Fibroblast of skin of scalp (primary cell): ENCODE measurements around the gene LRRC61.

Source experiments
- DNase-seq: peaks from one replicate; pipeline ENCODE4 v3.0.0-alpha.2; 2013

LRRC61 gene

DNA sequence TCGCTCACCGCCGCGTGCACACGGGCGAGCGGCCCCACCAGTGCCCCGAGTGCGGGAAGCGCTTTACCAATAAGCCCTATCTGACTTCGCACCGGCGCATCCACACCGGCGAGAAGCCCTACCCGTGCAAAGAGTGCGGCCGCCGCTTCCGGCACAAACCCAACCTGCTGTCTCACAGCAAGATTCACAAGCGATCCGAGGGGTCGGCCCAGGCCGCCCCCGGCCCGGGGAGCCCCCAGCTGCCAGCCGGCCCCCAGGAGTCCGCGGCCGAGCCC lies 48.8 kb downstream of the LRRC61 start:
- DNase-seq = no peak

DNA sequence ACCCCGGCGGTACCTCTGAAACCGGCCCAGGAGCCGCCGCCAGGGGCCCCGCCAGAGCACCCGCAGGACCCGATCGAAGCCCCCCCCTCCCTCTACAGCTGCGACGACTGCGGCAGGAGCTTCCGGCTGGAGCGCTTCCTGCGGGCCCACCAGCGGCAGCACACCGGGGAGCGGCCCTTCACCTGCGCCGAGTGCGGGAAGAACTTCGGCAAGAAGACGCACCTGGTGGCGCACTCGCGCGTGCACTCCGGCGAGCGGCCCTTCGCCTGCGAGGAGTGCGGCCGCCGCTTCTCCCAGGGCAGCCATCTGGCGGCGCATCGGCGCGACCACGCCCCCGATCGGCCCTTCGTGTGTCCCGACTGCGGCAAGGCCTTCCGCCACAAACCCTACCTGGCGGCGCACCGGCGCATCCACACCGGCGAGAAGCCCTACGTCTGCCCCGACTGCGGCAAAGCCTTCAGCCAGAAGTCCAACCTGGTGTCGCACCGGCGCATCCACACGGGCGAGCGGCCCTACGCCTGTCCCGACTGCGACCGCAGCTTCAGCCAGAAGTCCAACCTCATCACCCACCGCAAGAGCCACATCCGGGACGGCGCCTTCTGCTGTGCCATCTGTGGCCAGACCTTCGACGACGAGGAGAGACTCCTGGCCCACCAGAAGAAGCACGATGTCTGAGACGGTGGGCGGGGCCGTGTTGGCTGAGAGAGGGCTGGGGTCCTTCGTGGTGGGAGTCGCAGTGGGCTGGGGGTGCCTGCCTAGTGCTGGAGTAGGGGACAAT lies 49.3 kb downstream of the LRRC61 start:
- no peak for DNase-seq

DNA sequence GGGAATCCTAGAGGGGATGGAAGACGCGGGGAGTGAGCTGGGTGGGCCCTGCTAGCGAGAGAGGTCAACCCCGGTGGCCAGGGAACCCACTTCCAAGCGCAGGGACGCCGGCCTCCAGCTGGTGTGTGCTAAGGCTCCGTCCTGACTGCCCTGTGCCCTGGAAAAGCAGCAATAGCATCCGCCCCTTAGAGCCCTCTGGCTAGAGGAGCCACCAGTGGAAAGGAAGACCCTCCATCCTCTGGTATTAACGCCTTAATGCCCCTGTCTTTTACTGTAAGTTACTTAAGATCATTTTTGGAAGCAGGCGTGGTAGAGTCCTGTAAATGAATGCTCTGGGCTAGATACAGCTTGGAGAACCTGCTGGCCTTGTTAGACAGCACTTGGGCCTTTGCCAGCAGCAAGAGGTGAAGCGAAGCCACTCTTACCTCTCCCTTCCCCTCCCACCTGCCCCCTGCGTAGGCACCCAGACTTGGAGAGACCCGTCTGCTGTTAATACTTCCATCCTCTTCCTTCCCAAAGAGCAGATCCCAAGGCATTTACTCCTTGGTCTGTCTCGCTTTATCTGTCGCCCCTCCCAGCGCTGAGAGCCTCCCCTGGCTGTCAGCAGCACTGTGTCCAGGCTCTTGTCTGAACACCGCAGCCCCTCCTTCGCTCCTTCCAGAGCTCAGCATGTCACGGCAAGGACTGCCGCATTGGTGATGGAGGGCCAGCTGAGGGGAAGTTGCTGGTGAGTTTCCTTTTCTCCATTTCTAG lies 50.1 kb downstream of the LRRC61 start:
- DNase-seq = no peak

DNA sequence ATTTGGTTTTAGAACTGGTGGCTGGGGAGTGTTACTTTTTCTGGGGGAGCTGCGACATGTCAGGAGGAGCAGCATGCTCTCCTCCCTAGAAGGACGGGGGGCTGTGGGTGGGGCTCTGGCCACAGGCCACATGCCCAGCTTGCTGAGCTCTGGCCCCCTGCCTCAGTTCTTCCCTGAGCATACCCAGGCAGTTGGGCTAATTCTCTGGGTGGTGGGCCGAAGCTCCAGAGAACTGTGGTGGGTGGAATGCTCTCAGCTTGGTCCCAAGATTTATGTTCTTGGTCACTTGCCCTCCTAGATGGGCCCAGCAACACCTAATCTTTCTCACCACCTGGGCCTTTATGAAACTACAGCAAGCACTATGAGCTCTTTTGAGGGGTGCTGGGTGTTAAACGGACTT lies 50.9 kb downstream of the LRRC61 start:
- no peak for DNase-seq

DNA sequence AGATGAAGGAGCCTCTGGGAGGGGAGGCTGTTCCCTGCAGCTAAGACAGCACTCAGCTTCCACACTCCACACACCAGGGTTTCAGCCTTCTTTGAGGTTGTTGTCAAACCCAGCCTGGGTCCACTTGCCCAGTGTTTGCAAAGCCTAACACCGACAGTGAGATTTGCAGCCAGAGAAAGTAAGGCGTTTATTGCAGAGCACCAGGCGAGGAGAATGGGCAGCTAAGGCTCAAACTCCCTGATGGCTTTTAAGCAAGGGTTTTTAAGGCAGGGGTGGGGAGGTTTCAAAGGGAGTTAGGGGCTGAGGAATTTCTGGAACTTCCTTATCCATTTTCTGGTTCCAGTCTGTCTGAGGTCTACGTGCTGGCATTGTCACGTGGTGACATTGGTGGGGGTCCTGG lies 51.3 kb downstream of the LRRC61 start:
- no peak for DNase-seq

DNA sequence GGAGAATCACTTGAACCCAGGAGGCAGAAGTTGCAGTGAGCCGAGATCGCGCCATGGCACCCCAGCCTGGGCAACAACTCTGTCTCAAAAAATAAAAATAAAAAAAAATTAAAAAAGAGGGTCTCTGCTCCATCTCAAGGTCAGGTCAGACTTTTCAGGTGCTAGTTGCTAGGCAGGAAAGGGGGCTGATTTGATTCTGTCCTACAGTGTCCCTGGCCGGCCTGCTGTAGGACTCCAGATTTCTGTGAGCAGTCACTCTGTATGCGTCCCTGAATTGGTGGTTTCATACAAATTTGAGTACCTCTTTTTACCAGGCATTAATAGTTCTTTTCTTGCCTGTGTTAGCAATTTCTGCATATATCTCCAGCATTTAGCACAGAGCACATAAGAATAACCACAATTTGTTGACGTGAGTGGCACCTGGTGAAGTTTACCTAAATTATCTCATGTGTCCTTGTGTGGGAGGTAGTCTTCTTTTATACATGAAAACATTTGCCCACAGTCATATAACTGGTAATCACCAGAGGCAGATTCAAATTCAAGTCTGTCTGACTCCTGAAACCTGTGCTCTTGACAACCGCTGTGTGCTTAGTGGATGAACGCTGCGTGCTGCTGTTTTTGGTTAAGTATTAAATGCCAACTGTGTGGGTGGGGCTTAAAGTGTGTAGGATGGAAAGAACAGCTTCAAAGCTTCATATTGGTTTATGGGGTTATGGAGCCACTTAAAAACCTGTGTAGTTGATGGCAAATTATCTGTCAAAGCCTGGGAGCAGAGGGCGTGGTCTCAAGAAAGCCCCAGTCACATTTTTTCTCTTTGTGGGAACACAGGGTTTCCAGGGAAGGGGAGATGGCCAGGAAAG lies 52.7 kb downstream of the LRRC61 start:
- no peak for DNase-seq

DNA sequence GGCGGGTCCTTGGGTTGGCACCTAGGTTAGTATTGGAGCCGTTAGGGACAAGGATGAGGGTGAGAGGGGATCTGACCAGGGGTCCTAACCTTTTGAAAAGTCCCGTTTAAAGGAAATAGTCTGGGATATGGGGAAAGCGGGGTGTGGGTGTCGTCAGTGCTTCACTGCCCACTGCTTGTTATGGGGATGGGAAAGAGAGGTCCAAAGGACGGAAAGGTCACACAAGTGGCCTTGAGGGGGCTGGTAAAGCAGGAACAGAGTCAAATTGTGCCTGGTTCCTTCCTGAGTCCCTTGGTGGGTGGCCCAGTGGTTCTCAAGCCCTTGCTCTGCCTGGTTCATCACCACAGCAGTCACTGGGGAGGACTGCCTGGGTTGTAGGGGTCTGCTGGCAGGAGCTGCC lies 53.4 kb downstream of the LRRC61 start:
- DNase-seq = no peak

DNA sequence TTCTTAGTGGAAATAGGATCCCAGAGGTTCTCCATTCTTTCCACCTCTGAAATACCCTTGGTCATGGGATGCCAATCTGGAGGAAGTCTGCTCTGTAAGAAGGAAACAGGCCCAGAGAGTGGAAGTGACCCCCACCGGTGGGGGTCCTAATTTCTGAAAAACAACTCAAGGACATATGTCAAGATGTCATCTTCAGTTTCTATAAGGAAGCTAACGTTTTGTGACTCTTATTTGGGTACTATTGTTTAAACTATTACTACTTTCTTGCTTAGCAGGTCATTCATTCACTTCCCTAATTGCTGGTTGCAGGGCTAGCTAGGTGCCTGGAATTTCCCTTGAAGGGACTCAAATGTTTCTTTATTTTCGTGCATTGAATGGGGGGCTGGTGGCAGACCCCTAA lies 54.0 kb downstream of the LRRC61 start:
- DNase-seq = no peak

GRCh38 chr7:150377635-150378034 lies 54.5 kb downstream of the LRRC61 start:
- no peak for DNase-seq

DNA sequence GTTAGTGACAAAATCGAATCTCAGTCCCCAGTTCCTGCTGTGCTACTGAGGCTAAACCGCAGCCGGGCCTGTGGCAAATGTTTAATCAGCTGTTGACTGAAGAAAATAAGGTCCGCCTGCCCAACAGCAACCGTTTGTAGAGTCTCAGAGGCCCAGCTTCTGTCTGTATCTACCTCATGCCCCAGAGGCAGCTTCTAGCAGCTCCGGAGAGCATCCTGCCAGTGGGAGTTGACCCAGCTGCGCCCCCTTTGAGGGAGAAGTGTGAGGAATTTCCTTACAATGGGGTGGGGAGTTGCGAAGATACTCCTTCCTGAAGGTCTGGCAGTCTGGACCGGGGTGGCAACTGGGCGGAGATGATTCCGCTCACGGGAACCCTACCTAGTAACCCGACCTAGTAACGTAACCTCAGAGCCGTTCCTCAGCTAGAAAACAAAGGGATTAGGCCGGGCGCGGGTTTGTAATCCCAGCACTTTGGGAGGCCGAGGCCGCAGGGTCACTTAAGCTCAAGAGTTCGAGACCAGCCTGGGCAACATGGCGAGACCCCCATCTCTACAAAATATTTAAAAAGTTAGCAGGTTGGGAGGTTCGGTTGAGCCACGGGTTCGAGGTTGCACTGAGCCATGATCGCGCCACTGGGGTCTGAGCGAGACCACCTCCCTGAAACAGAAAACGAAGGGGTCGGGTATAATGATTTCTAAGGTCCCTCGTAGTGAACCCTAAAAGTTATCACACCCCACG lies 55.1 kb downstream of the LRRC61 start:
- DNase-seq = peak; percentile 74

- DNase-seq = peak; percentile 96
Measured at GRCh38 chr7:150378853-150379440, 55.8 kb downstream of the LRRC61 start, which contains the start of gene ZNF775. Gene ZNF775 (plus strand): TSS chr7:150379330. CDS start chr7:150388471, 9,141 bp downstream.

DNA sequence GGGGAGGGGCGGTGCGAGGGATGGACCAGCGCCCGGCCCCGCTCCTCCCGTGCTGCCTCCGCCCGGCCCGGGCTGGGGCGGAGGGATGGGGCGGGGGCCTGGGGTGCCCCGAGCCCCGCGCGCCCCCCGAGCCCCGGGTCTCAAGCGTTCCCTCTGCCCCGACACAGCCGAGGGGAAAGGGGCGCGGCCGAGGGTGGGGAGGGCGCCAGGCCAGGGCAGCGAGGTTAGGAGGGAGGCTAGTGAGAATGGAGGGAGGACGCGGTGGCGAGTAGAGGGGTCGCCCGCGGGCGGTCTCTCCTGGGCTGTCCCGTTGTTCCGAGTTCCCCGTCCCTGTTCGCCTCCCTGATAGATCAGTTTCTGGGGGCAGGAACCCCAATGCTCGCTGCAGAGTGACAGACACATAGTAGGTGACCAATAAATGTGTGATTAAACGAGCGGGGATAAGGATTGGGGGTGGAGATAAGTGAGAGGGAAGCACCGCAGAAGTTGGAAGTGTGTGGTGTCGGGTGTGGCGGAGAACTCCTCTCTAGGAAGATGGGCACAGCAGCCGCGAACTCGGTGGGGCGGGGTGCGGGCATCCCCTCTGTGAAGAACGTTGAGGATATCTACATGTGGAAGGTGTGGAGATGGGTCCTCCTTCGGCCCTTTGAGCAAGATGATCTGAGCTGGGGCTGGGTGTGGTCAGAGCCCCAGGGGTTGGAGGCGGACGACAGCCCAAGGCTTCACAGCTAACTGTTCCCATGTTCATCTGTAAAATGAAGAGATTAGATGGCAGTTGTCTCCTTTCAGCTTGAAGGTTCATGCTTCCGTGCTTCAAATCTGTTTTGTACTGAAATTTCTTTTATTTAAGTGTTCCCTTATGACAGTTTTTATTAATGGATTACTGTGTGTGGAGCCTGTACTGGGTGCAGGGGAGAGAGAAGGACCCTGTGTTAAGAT lies 56.6 kb downstream of the LRRC61 start:
- DNase-seq = no peak

DNA sequence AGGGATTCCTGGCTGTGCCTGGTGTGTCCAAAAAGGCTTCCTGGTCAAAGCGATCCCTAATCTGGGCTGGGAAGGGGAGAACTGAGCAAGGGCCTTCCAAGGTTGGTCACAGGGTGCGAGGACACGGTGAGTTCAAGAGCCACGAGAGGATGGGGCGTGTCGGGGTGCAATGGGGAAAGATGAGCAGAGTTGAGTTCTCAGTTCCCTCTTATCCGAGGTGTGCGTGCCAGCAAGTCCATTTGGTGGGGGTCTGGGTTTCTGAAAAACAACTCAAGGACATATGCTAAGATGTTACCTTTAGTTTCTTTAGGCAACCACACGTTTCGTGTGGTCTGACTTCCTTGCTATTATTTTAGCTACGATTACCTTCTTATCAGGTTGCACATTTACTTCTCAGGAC lies 57.3 kb downstream of the LRRC61 start:
- DNase-seq = no peak

DNA sequence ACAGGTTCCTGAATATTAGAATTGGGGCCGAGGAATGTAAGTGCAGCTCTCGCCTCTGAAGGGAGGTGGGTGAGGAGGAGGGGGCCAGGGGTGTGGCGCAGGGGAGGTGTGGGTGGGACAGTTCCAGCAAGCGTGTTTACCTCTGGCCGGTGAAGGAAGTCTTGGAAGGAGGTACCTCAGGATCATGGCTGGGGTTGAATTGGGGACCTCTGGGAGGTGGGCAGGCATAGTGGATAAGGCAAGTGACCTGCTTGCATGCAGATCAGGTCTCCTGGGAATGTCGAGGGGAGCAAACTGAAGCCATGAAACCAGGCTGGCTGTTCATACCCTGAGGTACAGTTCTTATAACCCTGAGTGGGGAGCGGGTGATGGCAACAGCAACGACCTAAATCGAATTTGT lies 57.9 kb downstream of the LRRC61 start:
- no peak for DNase-seq

DNA sequence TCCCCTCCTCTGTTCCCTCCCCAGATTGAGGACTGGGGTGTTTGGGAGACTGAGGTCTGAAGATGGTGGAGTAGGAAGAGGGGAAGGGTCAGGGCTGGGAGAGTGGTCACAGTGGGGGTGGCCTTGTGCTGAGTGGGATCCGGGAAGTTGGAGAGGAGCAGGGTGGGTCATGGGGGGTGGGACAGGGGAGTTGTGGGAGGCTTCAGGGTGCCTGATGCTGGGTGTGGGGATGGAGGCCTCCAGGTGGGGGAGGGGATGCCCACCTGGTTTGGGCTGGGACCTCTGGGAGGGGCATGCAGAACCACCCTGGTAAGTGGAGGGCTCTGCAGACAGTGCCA lies 58.6 kb downstream of the LRRC61 start:
- no peak for DNase-seq

DNA sequence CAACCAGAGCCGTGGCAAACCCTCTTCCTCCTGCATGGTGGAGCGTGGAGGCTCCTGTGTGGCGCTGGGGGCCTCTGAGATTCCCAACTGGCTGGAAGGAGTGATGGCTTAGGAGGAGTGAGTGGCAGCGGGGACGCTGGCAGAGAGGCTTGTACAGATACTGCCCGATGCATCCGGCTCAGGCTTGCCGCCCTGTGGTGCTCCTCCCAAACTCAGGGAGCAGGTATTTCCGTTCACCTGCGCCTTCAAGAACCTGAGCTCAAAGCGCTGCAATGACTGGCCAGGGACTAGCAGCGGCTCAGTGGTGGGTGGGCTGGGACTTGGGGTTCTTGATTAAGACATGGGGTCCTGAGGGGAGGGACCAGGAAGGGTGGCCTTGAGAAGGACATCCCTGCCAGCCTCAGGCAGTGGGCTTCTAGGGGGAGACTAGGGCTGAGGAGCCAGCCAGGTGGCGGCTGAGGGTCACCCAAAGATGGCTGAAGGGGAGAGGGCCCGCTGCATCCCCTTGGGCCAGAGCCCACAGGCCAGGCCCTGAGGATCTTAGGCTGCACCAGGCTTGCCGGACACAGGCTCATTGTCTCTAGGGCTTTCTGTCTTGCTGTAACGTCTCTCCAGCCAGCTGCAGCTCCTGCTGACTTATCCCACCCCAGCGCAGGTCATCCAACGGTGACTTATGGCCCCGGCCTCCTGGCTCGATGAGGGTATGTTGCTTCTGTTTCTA lies 59.1 kb downstream of the LRRC61 start:
- no peak for DNase-seq

GRCh38 chr7:150382844-150383225 lies 59.7 kb downstream of the LRRC61 start:
- DNase-seq = no peak

- DNase-seq = no peak
Measured at GRCh38 chr7:150383710-150384397, 60.7 kb downstream of the LRRC61 start.

- no peak for DNase-seq
Measured at GRCh38 chr7:150384406-150385301, 61.5 kb downstream of the LRRC61 start.
